KMS-11 (cell line): Measurements from ENCODE around the gene VAV1.
A peak's percentile ranks its signal among the peaks of the same experiment; 100 is the strongest.
"Not testable (repeated sequence)": the region's sequence is repeated elsewhere in the genome, so short reads cannot be mapped to it uniquely, and the experiment has no call there.

Source experiments
- H2AFZ ChIP-seq: fragments of 200-600 bp; sonication (generic); 2 replicates; pipeline ENCODE4 v1.6.1; 2016; ENCODE audit warnings: antibody characterized with exemption, mixed run types, low read depth
- H3K27ac ChIP-seq: fragments of 200-600 bp; sonication (generic); 2 replicates; pipeline ENCODE4 v1.6.1; 2016; ENCODE audit warnings: mild to moderate bottlenecking, mixed run types
- H3K27me3 ChIP-seq: fragments of 200-600 bp; sonication (generic); 2 replicates; pipeline ENCODE4 v1.6.1; 2017; ENCODE audit warnings: mild to moderate bottlenecking, low read depth, mixed run types, moderate library complexity; ENCODE audit not compliant: insufficient read depth
- H3K36me3 ChIP-seq: fragments of 200-600 bp; sonication (generic); 2 replicates; pipeline ENCODE4 v1.6.1; 2017; ENCODE audit warnings: mild to moderate bottlenecking, mixed run types; ENCODE audit not compliant: insufficient read depth
- H3K4me1 ChIP-seq: fragments of 200-600 bp; sonication (generic); 2 replicates; pipeline ENCODE4 v1.6.1; 2016; ENCODE audit warnings: mild to moderate bottlenecking, low read depth, mixed run types; ENCODE audit not compliant: poor library complexity, severe bottlenecking
- H3K4me2 ChIP-seq: fragments of 200-600 bp; sonication (generic); 2 replicates; pipeline ENCODE4 v1.7.0; 2016; ENCODE audit warnings: mild to moderate bottlenecking, mixed run types
- H3K4me3 ChIP-seq: fragments of 200-600 bp; sonication (generic); IDR thresholded peaks from 2 replicates; pipeline ENCODE4 v1.6.1; 2017; ENCODE audit warnings: low read depth, low read length, mixed read lengths; ENCODE audit not compliant: insufficient read depth
- H3K79me2 ChIP-seq: fragments of 200-600 bp; sonication (generic); 2 replicates; pipeline ENCODE4 v1.6.1; 2016; ENCODE audit warnings: low read depth, mixed run types; ENCODE audit not compliant: insufficient read depth
- H3K9ac ChIP-seq: fragments of 200-600 bp; sonication (generic); 2 replicates; pipeline ENCODE4 v1.6.1; 2016; ENCODE audit warnings: mild to moderate bottlenecking, mixed run types
- H4K20me1 ChIP-seq: fragments of 200-600 bp; sonication (generic); 2 replicates; pipeline ENCODE4 v1.6.1; 2016; ENCODE audit warnings: mild to moderate bottlenecking, mixed run types; ENCODE audit not compliant: insufficient read depth
- CTCF ChIP-seq: fragments of 200-600 bp; sonication (generic); conservative IDR thresholded peaks from 2 replicates; pipeline ENCODE4 v1.6.1; 2017; ENCODE audit warnings: low read depth, mild to moderate bottlenecking, antibody characterized with exemption, low read length, moderate library complexity, mixed read lengths

The VAV1 gene

GRCh38 chr19:6769006-6769619 lies 3.4 kb upstream of the VAV1 start:
- Histone ChIP-seq H3K4me2 (no peak overlapping the region), H3K4me3 (no peak overlapping the region), H3K27ac (no peak overlapping the region), H2AFZ (no peak overlapping the region), H3K27me3 (no peaks in the 10 kb centered on the region), H3K4me1 (peaks cover 25% of the 10 kb centered on the region), H4K20me1 (no peaks in the 10 kb centered on the region), H3K36me3 (no peaks in the 10 kb centered on the region), H3K79me2 (peaks cover 32% of the 10 kb centered on the region; the same call in 1 of the 2 replicates), H3K9ac (no peak overlapping the region)
- peak; percentile 35; the same call in 1 of the 2 replicates for TF ChIP-seq CTCF

GRCh38 chr19:6771648-6772027 lies 870 bp upstream of the VAV1 start:
- H2AFZ ChIP-seq, H3K27me3 ChIP-seq, H3K27ac ChIP-seq, H4K20me1 ChIP-seq, H3K9ac ChIP-seq, H3K4me3 ChIP-seq, H3K36me3 ChIP-seq: not testable (repeated sequence)
- Histone ChIP-seq H3K4me2 (peak overlapping the region; percentile 27; the same call in 1 of the 2 replicates), H3K79me2 (peaks cover 34% of the 10 kb centered on the region; the same call in 1 of the 2 replicates), H3K4me1 (peaks cover 22% of the 10 kb centered on the region)

GRCh38 chr19:6772866-6773322 lies 386 bp downstream of the VAV1 start:
- H3K79me2 ChIP-seq = peaks cover 47% of the 10 kb centered on the region; the same call in 1 of the 2 replicates
- H3K36me3 ChIP-seq = no peaks in the 10 kb centered on the region
- no peak overlapping the region for H3K4me3 ChIP-seq
- H3K4me2 ChIP-seq = peak overlapping the region; percentile 51
- H3K27me3 ChIP-seq = no peaks in the 10 kb centered on the region
- H4K20me1 ChIP-seq = no peaks in the 10 kb centered on the region
- 0 out of 2 replicates have a peak overlapping the region, but pooled peaks have one; percentile 6 for H3K27ac ChIP-seq
- H2AFZ ChIP-seq = peak overlapping the region; percentile 35; the same call in 1 of the 2 replicates
- peaks cover 31% of the 10 kb centered on the region for H3K4me1 ChIP-seq
- no peak for TF ChIP-seq CTCF
- peak overlapping the region; percentile 49; the same call in 1 of the 2 replicates for H3K9ac ChIP-seq

- Histone ChIP-seq H2AFZ (peak overlapping the region; percentile 35; the same call in 1 of the 2 replicates), H3K79me2 (peaks cover 48% of the 10 kb centered on the region; the same call in 1 of the 2 replicates), H4K20me1 (no peaks in the 10 kb centered on the region), H3K27me3 (no peaks in the 10 kb centered on the region), H3K36me3 (no peaks in the 10 kb centered on the region), H3K4me3 (no peak overlapping the region), H3K4me1 (peaks cover 33% of the 10 kb centered on the region), H3K9ac (peak overlapping the region; percentile 49; the same call in 1 of the 2 replicates), H3K4me2 (peak overlapping the region; percentile 51), H3K27ac (0 out of 2 replicates have a peak overlapping the region, but pooled peaks have one; percentile 6)
- no peak for TF ChIP-seq CTCF
Observed at GRCh38 chr19:6773323-6773931, 919 bp downstream of the VAV1 start.
